ENCODE results near the gene JAG1. TPM values are rescaled to one million over a fixed set of nuclear protein-coding genes. Genes with fewer than 3 reads are reported as not detected.

JAG1 gene
- total and polyA plus RNA-seq, 2 of the 4 experiments (the other 2 are of a cell fraction), result 10.2 to 22.6 TPM

DNA sequence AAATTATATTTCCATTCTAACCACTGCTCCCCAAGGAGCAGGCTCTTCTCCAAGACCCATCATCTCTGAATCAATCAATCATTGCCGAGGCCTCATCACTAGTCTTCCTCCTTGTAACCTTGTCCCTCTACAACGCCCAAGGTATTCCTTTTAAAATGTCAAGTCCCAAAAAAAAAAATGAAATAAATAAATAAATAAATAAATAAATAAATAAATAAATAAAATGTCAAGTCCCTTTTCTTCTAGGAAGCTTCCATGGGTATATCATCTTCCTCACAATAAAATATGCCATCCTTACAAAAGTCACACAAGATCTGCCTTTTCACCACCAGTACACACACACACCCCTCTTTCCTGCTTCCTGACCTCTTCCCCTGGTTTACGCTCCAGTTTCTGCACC, 57.6 kb downstream of the JAG1 start:
- H2BK5ac ChIP-seq (ENCODE audit: low read depth, low read length, poor library complexity, severe bottlenecking), result no peak overlapping the region
- H4K20me1 ChIP-seq (ENCODE audit: insufficient read depth, low read length), result no peaks in the 10 kb centered on the region
- CTCF ChIA-PET, result no interaction called here
- H3K9me1 ChIP-seq (ENCODE audit: insufficient read depth, low read length), result peaks cover 3% of the 10 kb centered on the region
- no peak for DNase-seq
- H3K4me3 ChIP-seq (ENCODE audit: insufficient read depth, low read depth, low read length), result no peak overlapping the region
- no peak overlapping the region for H4K5ac ChIP-seq (ENCODE audit: low read depth, low read length)
- H2BK15ac ChIP-seq (ENCODE audit: low read depth, low read length), result peak overlapping the region; percentile 29; the same call in 1 of the 3 replicates
- no peak overlapping the region for H2BK20ac ChIP-seq (ENCODE audit: low read depth, low read length)
- intact Hi-C loops (cut with micrococcal nuclease) (no loop called here), in situ Hi-C loops (cut with MboI; ENCODE audit: low sequenced_read_pairs) (no loop called here), dilution Hi-C loops (cut with HindIII; ENCODE audit: low sequenced_read_pairs, unreplicated experiment) (no loop called here)
- H3K4me2 ChIP-seq (ENCODE audit: low read depth, low read length), result no peak overlapping the region
- H3K9ac ChIP-seq (ENCODE audit: low read depth, low read length), result no peak overlapping the region
- H4K8ac ChIP-seq (ENCODE audit: low read depth in 2 of 2, low read length in 2 of 2), result no peak overlapping the region
- no TSS peak for BruUV-seq (replicated peaks)
- no peak overlapping the region for H3K56ac ChIP-seq (ENCODE audit: extremely low read depth, insufficient read depth, low read length)
- no peak overlapping the region for H3K23ac ChIP-seq (ENCODE audit: low read depth, low read length)
- H3K27ac ChIP-seq (ENCODE audit: insufficient read depth, low read length), result no peak overlapping the region
- peaks cover 6% of the 10 kb centered on the region for H3K4me1 ChIP-seq (ENCODE audit: control insufficient read depth, insufficient read depth, low read length)
- H2AK5ac ChIP-seq (ENCODE audit: low read depth, low read length), result 0 out of 2 replicates have a peak overlapping the region, but pooled peaks have one; percentile 18
- H4K91ac ChIP-seq (ENCODE audit: insufficient read depth, low read depth, low read length), result no peak overlapping the region
- H3K27me3 ChIP-seq (ENCODE audit: control insufficient read depth, insufficient read depth, low read length), result no peaks in the 10 kb centered on the region
- ATAC-seq (ENCODE audit: low read depth), result no peak
- no peak overlapping the region for H3K4ac ChIP-seq (ENCODE audit: low read depth, low read length)
- H2BK120ac ChIP-seq (ENCODE audit: low read depth, low read length), result no peak overlapping the region; the same call in 1 of the 2 replicates
- H3K18ac ChIP-seq (ENCODE audit: low read depth, low read length), result no peak overlapping the region
- TF ChIP-seq NFE2L2 (IDR thresholded peaks at IDR 0.05; ENCODE audit: low read depth, low read length) (no peak), MXI1 (IDR thresholded peaks at IDR 0.05; ENCODE audit: borderline replicate concordance, low read depth, low read length) (no peak), SMC3 (IDR thresholded peaks at IDR 0.05; ENCODE audit: low read depth, low read length) (no peak), MAFK (IDR thresholded peaks at IDR 0.05; ENCODE audit: low read depth, low read length) (no peak), MAZ (IDR thresholded peaks at IDR 0.05; ENCODE audit: borderline replicate concordance, low read depth, low read length) (no peak), FOS (IDR thresholded peaks at IDR 0.05; ENCODE audit: low read depth, low read length) (no peak), RCOR1 (IDR thresholded peaks at IDR 0.05; ENCODE audit: insufficient replicate concordance, low read length) (no peak)
- TF ChIP-seq, protein P1, sequence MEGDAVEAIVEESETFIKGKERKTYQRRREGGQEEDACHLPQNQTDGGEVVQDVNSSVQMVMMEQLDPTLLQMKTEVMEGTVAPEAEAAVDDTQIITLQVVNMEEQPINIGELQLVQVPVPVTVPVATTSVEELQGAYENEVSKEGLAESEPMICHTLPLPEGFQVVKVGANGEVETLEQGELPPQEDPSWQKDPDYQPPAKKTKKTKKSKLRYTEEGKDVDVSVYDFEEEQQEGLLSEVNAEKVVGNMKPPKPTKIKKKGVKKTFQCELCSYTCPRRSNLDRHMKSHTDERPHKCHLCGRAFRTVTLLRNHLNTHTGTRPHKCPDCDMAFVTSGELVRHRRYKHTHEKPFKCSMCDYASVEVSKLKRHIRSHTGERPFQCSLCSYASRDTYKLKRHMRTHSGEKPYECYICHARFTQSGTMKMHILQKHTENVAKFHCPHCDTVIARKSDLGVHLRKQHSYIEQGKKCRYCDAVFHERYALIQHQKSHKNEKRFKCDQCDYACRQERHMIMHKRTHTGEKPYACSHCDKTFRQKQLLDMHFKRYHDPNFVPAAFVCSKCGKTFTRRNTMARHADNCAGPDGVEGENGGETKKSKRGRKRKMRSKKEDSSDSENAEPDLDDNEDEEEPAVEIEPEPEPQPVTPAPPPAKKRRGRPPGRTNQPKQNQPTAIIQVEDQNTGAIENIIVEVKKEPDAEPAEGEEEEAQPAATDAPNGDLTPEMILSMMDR (conservative IDR thresholded peaks at IDR 0.05; ENCODE audit: low read depth, low read length), result no peak
- no peaks in the 10 kb centered on the region for H3K9me3 ChIP-seq (ENCODE audit: control insufficient read depth, insufficient read depth, low read length)
- peaks cover 0 to 3% of the 10 kb centered on the region in 2 experiments; a peak in 1 of 4 replicates for H3K79me1 ChIP-seq (ENCODE audit: low read depth in 1 of 2, low read length in 2 of 2)
- H3K36me3 ChIP-seq (ENCODE audit: control insufficient read depth, insufficient read depth, low read length), result no peaks in the 10 kb centered on the region
- H3K14ac ChIP-seq (replicated peaks; ENCODE audit: low read depth, low read length), result no peak overlapping the region
- no peak overlapping the region for H2AFZ ChIP-seq (replicated peaks; ENCODE audit: low read length, poor library complexity)
- H2AK9ac ChIP-seq (replicated peaks; ENCODE audit: low read depth, low read length, poor library complexity), result no peak overlapping the region
- POLR2A ChIA-PET (ENCODE audit: unreplicated experiment), result no interaction called here
- 100% methylated on average over 1 of the region's 3 CpGs; no CpG with 5 or more reads in 1 of the 2 experiments for WGBS, 2 experiments (ENCODE audit: extremely low coverage in 2 of 2, insufficient read length in 1 of 2)

Data from IMR-90 (cell line).